Esophagus squamous epithelium (tissue), 5 donors: ENCODE data around the gene COX17. TPM values are rescaled to one million over a fixed set of nuclear protein-coding genes. Genes with fewer than 3 reads are reported as not detected.

ENCODE experiments used
- DNase-seq: peaks from one replicate; lab custom pipeline; 2025; lab: John Stamatoyannopoulos, UW
- H3K27ac ChIP-seq, 4 donors: fragments of 200-600 bp; sonication (generic); one replicate each; pipeline ENCODE4 v1.5.1; 2016 to 2019; ENCODE audit warnings: mild to moderate bottlenecking in 1 of 4
- H3K27me3 ChIP-seq, 4 donors: fragments of 200-600 bp; sonication (generic); 1 replicate in 3 of 4; 2 replicates in 1 of 4; pipeline versions ENCODE4 v1.5.1 to v1.6.0; 2017 to 2021; ENCODE audit warnings: antibody characterized with exemption in 1 of 4
- H3K36me3 ChIP-seq, 3 donors: fragments of 200-600 bp; sonication (generic); one replicate each; pipeline ENCODE4 v1.5.1; 2016 to 2019
- H3K4me1 ChIP-seq, 3 donors: fragments of 200-600 bp; sonication (generic); one replicate each; pipeline ENCODE4 v1.5.1; 2017 to 2019
- H3K4me3 ChIP-seq, 4 donors: fragments of 200-600 bp; sonication (generic); 1 replicate in 3 of 4; 2 replicates in 1 of 4; pipeline ENCODE4 v1.5.1; 2016 to 2019; ENCODE audit warnings: mild to moderate bottlenecking in 2 of 4, moderate library complexity in 1 of 4
- H3K9me3 ChIP-seq, 3 donors: fragments of 200-600 bp; sonication (generic); one replicate each; pipeline ENCODE4 v1.5.1; 2016 to 2019
- POLR2A ChIP-seq, 4 donors: fragments of 450-650 bp; IDR thresholded peaks; one replicate each; pipeline ENCODE4 v1.6.1; 2017; ENCODE audit warnings: antibody characterized with exemption in 4 of 4, mild to moderate bottlenecking in 4 of 4, moderate library complexity in 3 of 4
- WGBS, 2 donors: methylation state at CpG; one replicate each; pipeline ENCODE4 v1.1.5; 2018; 5-methylcytosine and 5-hydroxymethylcytosine counted together
- intact Hi-C: fragments of 100-400 bp; cut with DNase I; formaldehyde crosslinking; loops from one replicate; pipeline ENCODE4 v1.15.0; 2022
- total RNA-seq, 4 donors: library from RNA; depleted of rRNA; stranded (reverse); fragments of >200 nt; gene quantifications; one replicate each; pipeline ENCODE4 v1.1.0, GENCODE V29; 2016
- TF ChIP-seq, protein P1 (sequence below), 6 experiments: fragments of 450-650 bp in 4 of 6; fragments of 200-600 bp in 2 of 6; sonication (generic) in 2 of 6; IDR thresholded peaks; one replicate each; pipeline ENCODE4 v1.5.1; 2016 to 2019; ENCODE audit warnings: antibody characterized with exemption in 6 of 6, mild to moderate bottlenecking in 4 of 6, moderate library complexity in 4 of 6
- donor health status: DM: yes; HTN: yes; CAD: no.

COX17 gene
- total RNA-seq, 4 donors from 2014 or later = 10.8 to 33.9 (median 24.6) TPM

DNA sequence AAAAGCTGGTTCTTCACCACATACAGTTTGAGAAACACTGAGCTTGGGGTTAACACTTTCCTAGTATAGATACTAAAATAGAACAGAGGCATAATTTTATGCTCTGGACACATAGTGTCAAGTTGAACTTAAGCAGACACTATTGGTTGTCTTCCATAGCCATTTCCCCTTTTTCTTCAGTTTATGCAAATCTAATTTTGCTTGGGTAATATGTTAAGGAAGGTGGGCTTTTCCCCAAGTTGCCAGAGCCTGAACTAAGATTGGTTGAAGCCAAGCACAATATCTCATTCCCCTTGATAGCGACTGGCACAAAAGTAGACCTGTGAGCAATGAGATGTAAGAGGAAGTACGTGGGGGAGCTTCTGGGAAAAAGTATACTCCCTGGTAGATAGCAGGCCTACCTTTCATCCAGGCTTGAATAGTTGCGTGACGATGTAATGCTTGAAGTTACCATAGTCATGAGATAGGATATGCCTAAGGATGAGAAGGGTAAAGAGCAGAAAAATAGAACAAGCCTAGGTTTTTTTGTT lies 12.3 kb downstream of the COX17 start:
- H3K9me3 ChIP-seq = no peaks in the 10 kb centered on the region
- 69 to 92% methylated on average over 4 of the region's 4 CpGs for WGBS, 2 donors
- no peak overlapping the region for H3K27ac ChIP-seq
- no peaks in the 10 kb centered on the region for H3K27me3 ChIP-seq
- H3K36me3 ChIP-seq = peaks cover 0 to 26% (median 0%) of the 10 kb centered on the region in 3 donors
- no peak for DNase-seq
- H3K4me1 ChIP-seq = peaks cover 0 to 16% (median 14%) of the 10 kb centered on the region in 3 donors
- intact Hi-C loops = no loop called here
- H3K4me3 ChIP-seq = no peak overlapping the region
- TF ChIP-seq, protein P1, sequence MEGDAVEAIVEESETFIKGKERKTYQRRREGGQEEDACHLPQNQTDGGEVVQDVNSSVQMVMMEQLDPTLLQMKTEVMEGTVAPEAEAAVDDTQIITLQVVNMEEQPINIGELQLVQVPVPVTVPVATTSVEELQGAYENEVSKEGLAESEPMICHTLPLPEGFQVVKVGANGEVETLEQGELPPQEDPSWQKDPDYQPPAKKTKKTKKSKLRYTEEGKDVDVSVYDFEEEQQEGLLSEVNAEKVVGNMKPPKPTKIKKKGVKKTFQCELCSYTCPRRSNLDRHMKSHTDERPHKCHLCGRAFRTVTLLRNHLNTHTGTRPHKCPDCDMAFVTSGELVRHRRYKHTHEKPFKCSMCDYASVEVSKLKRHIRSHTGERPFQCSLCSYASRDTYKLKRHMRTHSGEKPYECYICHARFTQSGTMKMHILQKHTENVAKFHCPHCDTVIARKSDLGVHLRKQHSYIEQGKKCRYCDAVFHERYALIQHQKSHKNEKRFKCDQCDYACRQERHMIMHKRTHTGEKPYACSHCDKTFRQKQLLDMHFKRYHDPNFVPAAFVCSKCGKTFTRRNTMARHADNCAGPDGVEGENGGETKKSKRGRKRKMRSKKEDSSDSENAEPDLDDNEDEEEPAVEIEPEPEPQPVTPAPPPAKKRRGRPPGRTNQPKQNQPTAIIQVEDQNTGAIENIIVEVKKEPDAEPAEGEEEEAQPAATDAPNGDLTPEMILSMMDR (IDR thresholded peaks at IDR 0.05) = no peak

DNA sequence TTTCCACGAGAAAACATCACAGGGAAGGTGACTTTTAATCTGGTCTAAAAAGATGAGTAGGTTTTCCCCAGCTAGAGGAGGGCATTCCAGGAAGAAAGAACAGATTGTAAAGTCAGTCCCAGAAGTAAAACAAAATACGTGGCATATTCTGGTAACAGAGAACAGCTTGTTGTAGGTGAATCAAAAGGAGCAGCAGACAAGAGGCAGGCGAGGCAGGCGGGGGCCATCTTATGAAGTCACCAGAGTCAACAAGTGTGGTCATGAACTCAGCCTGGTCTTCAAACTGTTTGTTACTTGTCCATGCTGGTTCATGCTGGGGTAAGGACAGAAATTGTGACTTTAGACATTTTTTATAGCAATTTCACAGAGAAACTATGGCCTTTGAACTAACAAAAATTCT lies 12.8 kb downstream of the COX17 start:
- Histone ChIP-seq H3K36me3 (peaks cover 0 to 20% (median 0%) of the 10 kb centered on the region in 3 donors), H3K27ac (no peak overlapping the region), H3K27me3 (no peaks in the 10 kb centered on the region), H3K4me1 (peaks cover 0 to 15% (median 12%) of the 10 kb centered on the region in 3 donors), H3K9me3 (no peaks in the 10 kb centered on the region), H3K4me3 (no peak overlapping the region)
- no peak for TF ChIP-seq POLR2A (IDR thresholded peaks at IDR 0.05)
- TF ChIP-seq, protein P1 (IDR thresholded peaks at IDR 0.05) = no peak
- no peak for DNase-seq
- 53 to 56% methylated on average over 4 of the region's 4 CpGs for WGBS, 2 donors
- intact Hi-C loops = no loop called here

DNA sequence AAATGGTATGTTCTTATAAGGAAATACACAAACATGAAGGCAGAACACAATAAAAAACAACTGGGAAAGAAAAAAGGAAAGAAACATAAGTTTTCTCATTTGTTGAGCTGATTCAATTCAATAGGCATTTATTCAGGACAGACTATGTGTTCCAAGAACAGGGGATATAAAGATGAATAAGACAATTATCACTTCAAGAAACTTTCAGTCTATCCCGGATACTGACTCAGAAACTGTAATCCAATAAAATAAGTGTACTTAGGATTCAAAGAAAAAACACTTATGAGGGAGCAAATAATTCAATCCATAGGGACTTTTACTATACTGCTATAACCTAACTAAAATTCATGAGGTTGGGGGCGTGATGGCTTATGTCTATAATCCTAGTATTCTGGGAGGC lies 13.3 kb downstream of the COX17 start:
- Histone ChIP-seq H3K27me3 (no peaks in the 10 kb centered on the region), H3K27ac (no peak overlapping the region), H3K4me1 (peaks cover 0 to 15% (median 12%) of the 10 kb centered on the region in 3 donors), H3K4me3 (no peak overlapping the region), H3K9me3 (no peaks in the 10 kb centered on the region), H3K36me3 (peaks cover 0 to 16% (median 0%) of the 10 kb centered on the region in 3 donors)
- no peak for TF ChIP-seq POLR2A (IDR thresholded peaks at IDR 0.05)
- TF ChIP-seq, protein P1 (IDR thresholded peaks at IDR 0.05) = no peak
- WGBS, 2 donors = 68 to 75% methylated on average over 2 of the region's 2 CpGs
- DNase-seq = no peak
- intact Hi-C loops = no loop called here

DNA sequence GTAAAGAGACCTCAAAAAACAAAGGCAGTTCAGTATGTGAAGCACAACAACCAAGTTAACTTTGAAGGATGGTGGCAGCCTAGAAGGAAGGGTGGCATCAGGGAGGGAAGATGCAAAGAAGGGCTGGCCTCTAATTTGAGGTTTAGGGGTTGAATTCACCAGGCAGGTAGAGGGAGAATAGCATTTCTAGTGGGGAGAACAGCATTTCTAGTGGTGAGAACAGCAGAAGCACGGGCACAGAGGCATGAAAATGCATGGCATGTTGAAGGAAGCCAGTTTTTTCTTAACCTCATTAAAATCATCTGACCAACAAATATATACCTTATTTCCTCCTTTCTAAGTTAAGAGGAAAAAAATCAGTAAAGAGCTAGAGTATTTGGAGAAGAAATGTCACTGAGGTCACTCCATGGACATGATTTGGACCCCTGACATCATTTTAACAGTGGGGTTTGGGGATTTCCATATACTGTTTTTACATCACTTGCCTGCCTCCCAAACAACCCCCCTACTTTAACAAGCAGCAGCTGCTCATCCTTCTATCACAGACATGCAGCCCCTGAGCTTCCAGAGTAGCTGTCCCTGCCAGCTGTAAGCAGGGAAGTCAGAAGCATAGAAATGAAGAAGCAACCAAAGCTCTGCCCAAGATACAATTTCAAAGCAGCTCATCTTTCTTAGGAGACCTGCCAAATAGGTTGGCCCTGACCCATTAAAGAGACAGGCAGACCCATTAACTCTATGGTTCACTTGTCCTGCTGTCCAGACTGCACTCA lies 14.4 kb downstream of the COX17 start:
- no peak for DNase-seq
- Histone ChIP-seq H3K27me3 (no peaks in the 10 kb centered on the region), H3K9me3 (no peaks in the 10 kb centered on the region), H3K4me3 (no peak overlapping the region), H3K36me3 (peaks cover 0 to 7% (median 0%) of the 10 kb centered on the region in 3 donors), H3K4me1 (peaks cover 0 to 15% (median 12%) of the 10 kb centered on the region in 3 donors), H3K27ac (no peak overlapping the region)
- WGBS, 2 donors = 44 to 52% methylated on average over 1 of the region's 1 CpG
- TF ChIP-seq, protein P1 (IDR thresholded peaks at IDR 0.05) = no peak
- no peak for TF ChIP-seq POLR2A (IDR thresholded peaks at IDR 0.05)
- intact Hi-C loops = no loop called here
